ENCODE measurements around the gene LASP1.

LASP1 gene

DNA sequence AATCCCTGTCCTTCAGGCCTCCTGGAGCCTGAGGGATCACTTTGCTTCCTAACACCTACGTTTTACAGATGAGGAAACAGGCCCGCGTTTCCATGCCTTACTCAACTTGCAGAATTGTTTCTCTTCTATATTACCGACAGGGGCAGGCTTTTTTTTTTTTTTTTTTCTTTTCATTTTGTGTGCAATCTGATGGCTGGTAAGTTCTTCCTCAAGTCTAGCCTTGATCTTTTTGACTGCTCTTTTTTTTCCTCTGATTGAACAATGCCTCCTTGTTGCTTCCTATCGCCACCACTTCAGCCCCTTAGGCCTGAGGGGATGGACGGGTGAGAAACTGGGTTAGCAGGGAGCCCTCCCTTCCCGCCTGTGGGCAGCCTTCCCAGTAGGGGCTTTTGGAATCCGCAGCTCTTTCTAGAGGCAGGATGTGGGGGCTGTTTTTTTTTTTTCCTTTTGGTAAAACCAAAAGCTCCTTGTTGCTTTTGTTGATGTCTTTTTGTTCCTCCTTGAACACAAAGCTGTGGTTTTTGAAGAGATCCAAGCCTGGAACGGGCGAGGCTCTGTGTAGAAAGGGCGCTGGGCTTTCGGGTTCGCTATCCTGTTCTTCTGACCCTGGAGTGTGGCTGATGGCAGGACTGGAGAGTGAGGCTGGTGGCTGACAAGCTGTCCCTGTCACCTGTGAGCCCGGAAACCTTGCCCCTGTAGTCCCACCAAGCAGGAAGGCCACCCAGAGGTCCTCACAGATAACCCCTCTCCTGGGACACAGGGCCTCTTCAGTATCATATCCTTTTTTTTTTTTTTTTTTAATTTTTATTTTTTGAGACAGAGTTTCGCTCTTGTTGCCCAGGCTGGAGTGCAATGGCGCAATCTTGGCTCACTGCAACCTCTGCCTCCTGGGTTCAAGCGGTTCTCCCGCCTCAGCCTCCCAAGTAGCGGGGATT is 14.0 kb downstream of the LASP1 start:
- H3K4me2 ChIP-seq (ENCODE audit: low read length) = peak overlapping the region; percentile 66
- H3K27me3 ChIP-seq (ENCODE audit: control insufficient read depth, insufficient read depth, low read length) = no peaks in the 10 kb centered on the region
- H3K4me1 ChIP-seq (ENCODE audit: control insufficient read depth, insufficient read depth, low read length) = peaks cover 79% of the 10 kb centered on the region
- peak overlapping the region; percentile 46 for H3K4me3 ChIP-seq (ENCODE audit: low read length)
- no peaks in the 10 kb centered on the region for H3K9me3 ChIP-seq (replicated peaks; ENCODE audit: low read length)
- H3K36me3 ChIP-seq (ENCODE audit: insufficient read depth, low read length) = peaks cover 86% of the 10 kb centered on the region
- peak overlapping the region; percentile 56 for H3K9ac ChIP-seq (ENCODE audit: low read depth, low read length)

DNA sequence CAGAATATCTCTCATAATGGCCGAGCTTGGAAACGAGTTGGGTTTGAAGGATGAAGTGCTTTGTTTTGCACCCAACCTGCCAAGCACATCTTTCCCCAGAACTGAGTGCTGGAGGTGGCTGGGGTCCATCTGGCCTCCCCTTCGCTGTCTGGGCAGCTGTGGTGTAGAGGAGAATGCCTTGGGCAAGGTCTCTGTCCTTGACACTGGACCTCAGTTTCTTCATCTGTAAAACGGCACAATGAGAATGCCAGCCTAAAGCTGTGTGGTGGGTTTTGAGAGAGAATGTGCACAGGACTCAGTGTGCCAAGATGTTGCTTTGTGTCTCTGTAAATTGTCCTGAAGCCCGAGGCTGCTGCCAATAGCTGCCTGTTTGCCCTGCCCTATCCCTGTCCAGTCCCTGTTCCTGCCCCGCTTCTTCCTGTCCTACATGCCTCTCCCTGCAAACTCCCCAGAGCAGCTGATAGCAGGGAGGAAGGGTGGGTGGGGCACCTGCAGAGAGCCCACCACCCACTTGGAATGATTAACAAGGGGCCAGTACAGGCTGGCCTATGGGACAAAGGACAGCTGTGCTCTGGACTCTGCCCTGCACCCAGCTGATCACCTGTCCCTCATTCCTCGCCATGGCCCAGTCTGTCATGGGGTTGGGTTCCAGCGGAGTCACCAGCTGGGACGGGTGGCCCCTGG is 15.3 kb downstream of the LASP1 start:
- no peaks in the 10 kb centered on the region for H3K27me3 ChIP-seq (ENCODE audit: control insufficient read depth, insufficient read depth, low read length)
- H3K4me1 ChIP-seq (ENCODE audit: control insufficient read depth, insufficient read depth, low read length) = peaks cover 66% of the 10 kb centered on the region
- peaks cover 89% of the 10 kb centered on the region for H3K36me3 ChIP-seq (ENCODE audit: insufficient read depth, low read length)
- H3K4me3 ChIP-seq (ENCODE audit: low read length) = peak overlapping the region; percentile 15
- H3K4me2 ChIP-seq (ENCODE audit: low read length) = peak overlapping the region; percentile 63
- H3K9ac ChIP-seq (ENCODE audit: low read depth, low read length) = no peak overlapping the region
- no peaks in the 10 kb centered on the region for H3K9me3 ChIP-seq (replicated peaks; ENCODE audit: low read length)

DNA sequence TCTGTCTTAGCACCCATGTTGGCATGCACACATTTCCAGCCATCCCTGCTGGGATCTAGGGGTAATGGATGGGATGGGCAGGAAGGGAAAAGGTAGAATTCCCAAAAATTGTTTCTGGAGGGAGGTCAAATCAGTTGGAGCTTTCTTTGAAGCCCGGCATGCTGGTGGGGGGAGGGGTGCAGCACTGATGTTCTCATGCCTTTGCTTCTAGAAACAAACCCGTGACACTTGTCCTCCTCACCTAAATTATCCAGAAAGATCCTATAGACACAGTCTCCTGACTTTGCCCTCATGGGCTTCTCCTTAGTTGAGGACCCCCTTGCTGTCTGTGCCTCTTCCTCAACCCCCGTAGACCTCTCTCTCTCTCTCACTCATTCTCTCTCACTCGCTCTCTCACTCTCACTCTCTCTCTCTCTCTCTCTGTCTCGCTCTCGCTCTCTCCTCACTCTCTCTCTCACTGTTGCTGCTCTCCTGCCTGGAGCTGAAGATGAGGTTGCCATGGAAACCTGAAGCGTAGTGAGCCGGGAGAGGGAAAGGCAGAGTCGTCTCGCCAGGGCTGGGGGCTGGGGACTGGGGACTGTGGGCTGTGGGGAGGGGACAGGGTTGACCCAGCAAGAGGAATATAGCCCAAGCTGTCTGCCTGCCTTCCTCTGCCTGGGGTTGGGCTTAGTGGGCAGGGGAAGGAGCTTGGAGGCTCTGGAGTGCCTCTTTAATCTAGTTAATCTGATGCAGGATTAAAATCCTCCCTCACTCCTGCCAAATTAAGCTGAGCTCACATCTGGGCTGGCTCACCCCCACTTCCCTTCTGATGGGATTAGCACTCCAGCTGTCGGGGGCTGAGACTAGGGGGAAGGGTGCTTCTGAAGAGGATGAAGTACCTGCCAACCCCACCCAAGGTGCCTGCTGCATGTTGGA is 16.1 kb downstream of the LASP1 start:
- no peak overlapping the region for H3K9ac ChIP-seq (ENCODE audit: low read depth, low read length)

DNA sequence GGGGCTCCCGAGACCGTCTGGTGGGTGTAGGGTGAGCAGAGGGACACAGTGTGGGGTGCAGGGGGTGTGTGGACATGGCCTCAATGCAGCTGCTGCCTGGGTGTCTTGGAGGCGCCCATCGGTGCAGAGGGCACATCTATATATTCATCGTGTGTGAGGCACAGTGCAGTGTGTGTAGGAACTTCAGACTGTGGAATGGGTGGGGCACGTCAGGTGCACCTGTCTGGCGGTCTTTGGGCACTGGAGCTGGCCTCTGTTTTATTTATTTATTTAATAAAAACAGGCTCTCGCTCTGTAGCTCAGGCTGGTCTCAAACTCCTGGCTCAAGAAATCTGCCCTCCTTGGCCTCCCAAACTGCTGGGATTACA is 16.8 kb downstream of the LASP1 start:
- H3K27me3 ChIP-seq (ENCODE audit: control insufficient read depth, insufficient read depth, low read length) = no peaks in the 10 kb centered on the region
- peaks cover 52% of the 10 kb centered on the region for H3K4me1 ChIP-seq (ENCODE audit: control insufficient read depth, insufficient read depth, low read length)
- H3K36me3 ChIP-seq (ENCODE audit: insufficient read depth, low read length) = peaks cover 89% of the 10 kb centered on the region
- peak overlapping the region; percentile 26 for H3K4me2 ChIP-seq (ENCODE audit: low read length)
- H3K9ac ChIP-seq (ENCODE audit: low read depth, low read length) = no peak overlapping the region
- no peak overlapping the region for H3K4me3 ChIP-seq (ENCODE audit: low read length)
- H3K9me3 ChIP-seq (replicated peaks; ENCODE audit: low read length) = no peaks in the 10 kb centered on the region

More for the DNA sequence above, 16.1 kb downstream of the LASP1 start:
- Histone ChIP-seq H3K27me3 (ENCODE audit: control insufficient read depth, insufficient read depth, low read length) (no peaks in the 10 kb centered on the region), H3K36me3 (ENCODE audit: insufficient read depth, low read length) (peaks cover 89% of the 10 kb centered on the region), H3K9me3 (replicated peaks; ENCODE audit: low read length) (no peaks in the 10 kb centered on the region), H3K4me2 (ENCODE audit: low read length) (peak overlapping the region; percentile 63), H3K4me1 (ENCODE audit: control insufficient read depth, insufficient read depth, low read length) (peaks cover 58% of the 10 kb centered on the region), H3K4me3 (ENCODE audit: low read length) (no peak overlapping the region)

DNA sequence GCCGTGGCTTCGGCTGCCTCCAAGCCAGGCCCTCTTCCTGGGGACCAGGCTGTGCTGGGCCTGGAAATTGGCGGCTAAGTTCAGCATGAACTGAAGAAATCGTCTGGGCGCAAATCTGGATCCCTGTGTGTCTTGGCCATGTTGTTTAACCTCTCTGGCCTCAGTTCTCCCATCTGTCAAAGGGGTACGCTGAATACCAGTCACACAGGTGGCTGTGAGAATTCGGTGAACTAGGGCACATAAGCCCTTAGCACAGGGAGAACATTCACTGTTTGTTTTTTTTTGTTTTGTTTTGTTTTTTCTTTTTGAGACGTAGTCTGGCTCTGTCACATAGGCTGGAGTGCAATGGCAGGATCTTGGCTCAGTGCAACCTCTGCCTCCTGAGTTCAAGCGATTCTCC is 19.0 kb downstream of the LASP1 start:
- Histone ChIP-seq H3K9ac (ENCODE audit: low read depth, low read length) (no peak overlapping the region), H3K36me3 (ENCODE audit: insufficient read depth, low read length) (peaks cover 89% of the 10 kb centered on the region), H3K4me1 (ENCODE audit: control insufficient read depth, insufficient read depth, low read length) (peaks cover 52% of the 10 kb centered on the region)

DNA sequence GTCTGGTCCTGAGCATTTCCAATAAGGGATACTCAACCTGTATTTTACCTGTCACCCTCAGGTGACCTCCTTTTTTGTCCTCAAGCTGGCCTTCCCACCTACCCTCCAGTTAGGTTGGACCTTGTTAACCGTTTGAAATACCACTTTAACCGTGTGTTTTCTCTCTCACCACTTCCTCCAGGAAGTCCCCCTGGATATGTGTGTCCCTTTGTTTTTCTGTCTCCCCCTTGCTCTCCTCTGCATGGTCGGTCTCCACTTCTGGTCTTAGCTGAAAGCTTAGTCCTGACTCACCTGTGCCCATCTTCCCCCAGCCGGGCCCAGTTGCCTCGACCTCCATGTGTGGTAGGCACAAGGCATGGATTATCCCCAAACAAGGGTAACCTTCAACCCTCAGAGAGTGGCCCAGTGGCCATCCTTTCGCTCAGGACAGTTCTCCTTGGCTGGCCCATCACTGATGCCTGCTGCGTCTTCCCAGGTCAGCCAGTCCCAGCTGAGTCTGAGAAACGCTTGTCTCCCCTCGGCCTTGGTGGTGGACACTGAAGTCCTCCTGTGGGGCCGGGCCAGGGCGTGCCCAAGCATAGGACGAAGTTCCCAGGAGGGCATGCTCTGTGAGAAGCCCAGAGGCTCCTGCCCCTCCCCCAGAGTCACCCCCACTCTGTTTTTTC is 20.0 kb downstream of the LASP1 start:
- H3K4me1 ChIP-seq (ENCODE audit: control insufficient read depth, insufficient read depth, low read length) = peaks cover 52% of the 10 kb centered on the region
- no peak overlapping the region for H3K4me2 ChIP-seq (ENCODE audit: low read length)
- no peaks in the 10 kb centered on the region for H3K27me3 ChIP-seq (ENCODE audit: control insufficient read depth, insufficient read depth, low read length)
- no peak overlapping the region for H3K4me3 ChIP-seq (ENCODE audit: low read length)
- no peak overlapping the region for H3K9ac ChIP-seq (ENCODE audit: low read depth, low read length)
- H3K9me3 ChIP-seq (replicated peaks; ENCODE audit: low read length) = no peaks in the 10 kb centered on the region
- H3K36me3 ChIP-seq (ENCODE audit: insufficient read depth, low read length) = peaks cover 91% of the 10 kb centered on the region

More for the DNA sequence above, 19.0 kb downstream of the LASP1 start:
- Histone ChIP-seq H3K27me3 (ENCODE audit: control insufficient read depth, insufficient read depth, low read length) (no peaks in the 10 kb centered on the region), H3K4me3 (ENCODE audit: low read length) (no peak overlapping the region), H3K9me3 (replicated peaks; ENCODE audit: low read length) (no peaks in the 10 kb centered on the region), H3K4me2 (ENCODE audit: low read length) (no peak overlapping the region)

DNA sequence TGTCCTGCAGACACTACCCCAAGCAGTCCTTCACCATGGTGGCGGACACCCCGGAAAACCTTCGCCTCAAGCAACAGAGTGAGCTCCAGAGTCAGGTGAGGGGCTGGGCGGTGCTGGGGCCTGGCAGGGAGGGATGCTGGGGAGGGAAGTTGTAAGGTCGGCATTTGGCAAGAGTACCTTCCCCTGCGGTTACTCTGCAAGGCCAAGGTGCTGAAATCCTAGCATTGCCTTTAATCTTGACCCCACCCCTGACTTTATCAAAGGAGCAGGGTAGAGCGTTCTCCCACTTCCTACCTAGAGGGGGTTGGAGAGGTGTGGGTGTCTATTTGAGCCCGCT is 20.5 kb downstream of the LASP1 start:
- H3K4me3 ChIP-seq (ENCODE audit: low read length) = no peak overlapping the region
- peaks cover 52% of the 10 kb centered on the region for H3K4me1 ChIP-seq (ENCODE audit: control insufficient read depth, insufficient read depth, low read length)
- no peaks in the 10 kb centered on the region for H3K9me3 ChIP-seq (replicated peaks; ENCODE audit: low read length)
- no peak overlapping the region for H3K9ac ChIP-seq (ENCODE audit: low read depth, low read length)
- H3K4me2 ChIP-seq (ENCODE audit: low read length) = no peak overlapping the region
- peaks cover 87% of the 10 kb centered on the region for H3K36me3 ChIP-seq (ENCODE audit: insufficient read depth, low read length)
- H3K27me3 ChIP-seq (ENCODE audit: control insufficient read depth, insufficient read depth, low read length) = no peaks in the 10 kb centered on the region

DNA sequence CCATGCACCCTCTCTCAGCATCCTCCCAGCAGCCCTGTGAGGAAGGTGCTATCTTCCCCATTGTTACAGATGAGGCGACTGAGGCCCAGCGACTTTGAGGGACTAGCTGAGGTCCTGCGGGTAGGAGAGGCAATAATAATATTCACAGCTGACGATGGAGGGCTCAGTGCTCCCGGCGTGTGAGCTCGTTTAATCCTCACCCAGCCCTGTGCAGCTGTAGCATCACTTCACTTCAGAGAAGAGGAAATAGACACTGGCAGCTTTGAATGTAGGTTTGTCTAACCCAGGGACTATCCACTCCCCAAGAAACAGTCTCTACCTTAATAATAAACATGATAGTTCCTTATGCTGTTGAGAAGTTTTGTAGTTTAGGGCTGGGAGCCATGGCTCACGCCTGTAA is 21.6 kb downstream of the LASP1 start:
- H3K27me3 ChIP-seq (ENCODE audit: control insufficient read depth, insufficient read depth, low read length) = no peaks in the 10 kb centered on the region
- no peak overlapping the region for H3K4me3 ChIP-seq (ENCODE audit: low read length)
- H3K9me3 ChIP-seq (replicated peaks; ENCODE audit: low read length) = no peaks in the 10 kb centered on the region
- peaks cover 87% of the 10 kb centered on the region for H3K36me3 ChIP-seq (ENCODE audit: insufficient read depth, low read length)
- no peak overlapping the region for H3K9ac ChIP-seq (ENCODE audit: low read depth, low read length)
- peaks cover 52% of the 10 kb centered on the region for H3K4me1 ChIP-seq (ENCODE audit: control insufficient read depth, insufficient read depth, low read length)
- no peak overlapping the region for H3K4me2 ChIP-seq (ENCODE audit: low read length)

DNA sequence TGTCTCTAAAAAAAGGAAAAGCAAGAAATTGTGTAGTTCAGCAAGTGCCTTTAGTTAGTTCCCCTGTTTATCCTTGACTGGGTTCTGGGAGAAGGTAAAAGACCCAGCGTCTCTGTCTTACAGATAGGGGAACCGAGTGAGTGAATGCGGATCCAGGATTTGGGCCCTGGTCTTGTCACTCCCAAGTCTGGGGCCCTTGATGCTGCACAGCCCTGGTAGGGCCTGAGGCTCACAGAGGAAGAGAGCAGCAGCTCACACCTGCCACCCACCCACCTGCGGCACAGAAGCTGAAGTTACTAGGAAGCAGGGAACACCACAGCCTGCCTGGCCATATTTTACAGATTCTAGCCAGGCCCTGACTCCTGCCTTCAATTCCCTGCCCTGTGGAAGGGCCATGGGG is 22.2 kb downstream of the LASP1 start:
- H3K27me3 ChIP-seq (ENCODE audit: control insufficient read depth, insufficient read depth, low read length) = no peaks in the 10 kb centered on the region
- H3K4me3 ChIP-seq (ENCODE audit: low read length) = no peak overlapping the region
- H3K9ac ChIP-seq (ENCODE audit: low read depth, low read length) = no peak overlapping the region
- H3K4me2 ChIP-seq (ENCODE audit: low read length) = no peak overlapping the region
- peaks cover 90% of the 10 kb centered on the region for H3K36me3 ChIP-seq (ENCODE audit: insufficient read depth, low read length)
- no peaks in the 10 kb centered on the region for H3K9me3 ChIP-seq (replicated peaks; ENCODE audit: low read length)
- H3K4me1 ChIP-seq (ENCODE audit: control insufficient read depth, insufficient read depth, low read length) = peaks cover 55% of the 10 kb centered on the region

DNA sequence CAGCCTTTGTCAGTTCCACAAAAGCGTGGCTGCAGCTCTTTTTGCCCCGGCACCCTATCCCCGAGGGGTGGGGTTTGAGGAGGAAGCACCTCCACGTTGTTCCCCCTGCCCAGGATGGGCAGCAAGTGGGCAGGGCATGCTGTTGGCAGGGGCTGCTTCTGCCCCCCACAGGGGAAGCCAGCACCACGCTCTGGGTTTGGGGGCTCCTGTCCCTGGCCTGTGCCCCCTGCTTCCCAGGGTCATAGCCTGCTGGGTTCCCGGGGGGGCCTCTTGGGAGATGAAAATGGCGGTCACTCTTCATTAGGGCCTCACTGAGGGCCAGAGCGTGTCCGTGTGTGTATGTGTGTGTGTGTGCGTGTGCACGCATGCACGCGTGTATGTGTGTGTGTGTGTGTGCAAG is 22.8 kb downstream of the LASP1 start:
- Histone ChIP-seq H3K9me3 (replicated peaks; ENCODE audit: low read length) (no peaks in the 10 kb centered on the region), H3K27me3 (ENCODE audit: control insufficient read depth, insufficient read depth, low read length) (no peaks in the 10 kb centered on the region), H3K4me1 (ENCODE audit: control insufficient read depth, insufficient read depth, low read length) (peaks cover 58% of the 10 kb centered on the region), H3K4me3 (ENCODE audit: low read length) (no peak overlapping the region), H3K4me2 (ENCODE audit: low read length) (no peak overlapping the region), H3K9ac (ENCODE audit: low read depth, low read length) (no peak overlapping the region), H3K36me3 (ENCODE audit: insufficient read depth, low read length) (peaks cover 85% of the 10 kb centered on the region)

DNA sequence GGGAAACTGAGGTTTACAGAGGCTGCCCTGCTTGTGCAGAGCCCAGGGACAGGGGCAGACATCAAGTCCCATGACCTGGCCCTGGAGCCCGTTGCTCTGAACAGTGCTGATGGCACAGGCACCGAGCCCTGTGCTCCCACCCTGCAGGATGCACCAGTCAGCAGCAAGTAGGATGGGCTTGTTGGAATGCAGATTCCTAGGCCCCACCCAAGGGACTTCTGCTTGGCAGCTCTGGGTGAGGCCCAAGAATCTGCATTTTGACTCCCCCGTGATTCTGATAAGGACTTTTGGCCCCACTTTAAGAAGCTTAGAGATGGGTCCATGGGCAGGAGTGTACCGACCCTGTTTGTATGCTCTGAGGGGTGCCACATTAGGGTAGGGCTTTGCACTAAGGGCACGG is 23.3 kb downstream of the LASP1 start:
- peak overlapping the region; percentile 34 for H3K4me2 ChIP-seq (ENCODE audit: low read length)
- peaks cover 83% of the 10 kb centered on the region for H3K36me3 ChIP-seq (ENCODE audit: insufficient read depth, low read length)
- no peaks in the 10 kb centered on the region for H3K27me3 ChIP-seq (ENCODE audit: control insufficient read depth, insufficient read depth, low read length)
- peaks cover 63% of the 10 kb centered on the region for H3K4me1 ChIP-seq (ENCODE audit: control insufficient read depth, insufficient read depth, low read length)
- H3K4me3 ChIP-seq (ENCODE audit: low read length) = no peak overlapping the region
- H3K9ac ChIP-seq (ENCODE audit: low read depth, low read length) = peak overlapping the region; percentile 27
- H3K9me3 ChIP-seq (replicated peaks; ENCODE audit: low read length) = no peaks in the 10 kb centered on the region

Measured in skeletal muscle satellite cell (primary cell).